ENCODE results near the gene SPR.

Gene SPR

DNA sequence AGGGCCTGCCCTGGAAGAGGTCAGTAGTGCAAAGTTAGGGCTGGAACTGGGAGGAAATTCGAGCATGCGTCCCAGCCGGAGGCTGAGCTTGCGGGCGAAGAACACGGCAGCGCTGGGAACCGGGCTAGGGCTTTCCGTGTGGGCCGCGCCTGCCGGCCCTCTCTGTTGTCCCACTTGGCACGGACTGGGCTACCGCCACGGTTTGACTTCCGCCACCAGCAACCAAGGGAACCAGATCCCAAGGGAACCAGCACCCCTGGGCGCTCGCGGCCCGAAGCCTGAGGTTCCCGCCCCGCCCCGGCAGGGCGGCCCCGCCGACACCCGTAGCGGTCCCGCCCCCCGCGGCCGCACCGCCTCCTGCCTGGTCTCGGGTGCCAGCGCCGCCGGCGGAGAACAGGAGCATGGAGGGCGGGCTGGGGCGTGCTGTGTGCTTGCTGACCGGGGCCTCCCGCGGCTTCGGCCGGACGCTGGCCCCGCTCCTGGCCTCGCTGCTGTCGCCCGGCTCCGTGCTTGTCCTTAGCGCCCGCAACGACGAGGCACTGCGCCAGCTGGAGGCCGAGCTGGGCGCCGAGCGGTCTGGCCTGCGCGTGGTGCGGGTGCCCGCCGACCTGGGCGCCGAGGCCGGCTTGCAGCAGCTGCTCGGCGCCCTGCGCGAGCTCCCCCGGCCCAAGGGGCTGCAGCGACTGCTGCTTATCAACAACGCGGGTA, at the start of gene SPR:
TSS of gene SPR (plus strand) at position 377 of the 708 bp plus-strand sequence. CDS start at position 402, 25 bp downstream.
- peak; percentile 68 for FAIRE-seq
- peak; percentile 51 for DNase-seq (ENCODE audit: insufficient read length, low spot score)

- DNase-seq (ENCODE audit: insufficient read length, low spot score) (no peak), FAIRE-seq (no peak)
Measured at GRCh38 chr2:72840066-72840465, 47.1 kb upstream of the SPR start.

GRCh38 chr2:72841462-72842125, 45.6 kb upstream of the SPR start:
- no peak for DNase-seq (ENCODE audit: insufficient read length, low spot score)

DNA sequence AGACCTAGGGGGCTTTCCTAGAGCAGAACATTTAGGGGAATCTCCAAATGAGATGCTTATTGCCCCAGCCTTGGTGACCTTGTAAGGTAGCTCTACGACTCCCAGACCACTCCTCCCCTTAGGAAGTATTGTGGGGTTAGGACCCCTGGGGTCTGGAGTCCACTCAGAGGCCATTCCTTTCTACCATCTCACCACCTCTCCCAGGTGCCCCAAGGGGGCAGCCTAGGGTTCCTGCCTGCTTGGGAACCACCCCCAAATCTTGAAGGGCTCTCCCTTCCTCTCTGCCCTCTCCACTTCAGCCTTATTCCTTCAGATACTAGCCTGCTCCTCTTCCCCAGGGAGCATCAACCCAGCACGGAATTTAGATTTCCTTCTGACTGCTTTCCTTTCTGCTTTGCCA, 43.9 kb upstream of the SPR start:
- DNase-seq (ENCODE audit: insufficient read length, low spot score) = no peak
- FAIRE-seq = no peak

More at GRCh38 chr2:72841462-72842125, 45.6 kb upstream of the SPR start:
- no peak for FAIRE-seq

DNA sequence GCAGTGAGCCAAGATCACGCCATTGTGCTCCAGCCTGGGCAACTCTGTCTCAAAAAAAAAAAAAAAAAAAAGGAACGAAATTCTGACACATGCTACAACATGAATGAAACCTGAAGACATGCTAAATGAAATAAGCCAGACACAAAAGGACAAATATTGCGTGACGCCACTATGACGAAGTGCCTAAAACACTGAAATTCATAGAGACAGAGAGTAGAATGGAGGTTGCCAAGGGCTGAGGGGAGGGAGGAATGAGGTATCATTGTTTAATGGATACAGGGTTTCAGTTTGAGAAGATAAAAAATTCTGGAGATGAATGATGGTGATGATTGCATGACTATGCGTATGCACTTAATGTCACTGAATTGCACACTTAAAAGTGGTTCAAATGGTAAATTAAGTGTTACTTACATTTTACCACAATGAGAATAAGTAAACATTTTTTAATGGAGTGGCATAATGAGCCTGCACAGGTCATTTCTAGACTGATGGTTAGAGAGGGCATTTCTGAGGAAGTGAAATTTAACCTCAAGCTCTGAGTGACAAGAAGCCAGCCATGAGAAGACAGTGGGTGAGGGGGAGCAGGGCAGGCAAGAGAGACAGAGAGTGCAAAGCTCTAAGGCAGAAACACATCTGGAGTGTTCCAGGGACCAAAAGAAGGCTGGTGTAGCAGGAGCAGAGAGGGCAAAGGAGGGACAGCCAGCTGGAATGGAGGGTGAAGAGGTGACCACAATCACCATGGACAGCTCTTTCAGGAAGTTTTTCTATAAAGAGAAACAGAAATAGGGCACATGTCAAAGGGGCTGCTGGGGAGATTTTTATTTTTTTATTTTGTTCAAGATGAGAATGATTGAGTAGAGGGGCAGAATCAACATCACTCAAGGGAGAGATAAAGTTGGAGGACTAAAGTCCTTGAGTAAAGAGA, 40.8 kb upstream of the SPR start:
- DNase-seq (ENCODE audit: insufficient read length, low spot score) (no peak), FAIRE-seq (no peak)

DNA sequence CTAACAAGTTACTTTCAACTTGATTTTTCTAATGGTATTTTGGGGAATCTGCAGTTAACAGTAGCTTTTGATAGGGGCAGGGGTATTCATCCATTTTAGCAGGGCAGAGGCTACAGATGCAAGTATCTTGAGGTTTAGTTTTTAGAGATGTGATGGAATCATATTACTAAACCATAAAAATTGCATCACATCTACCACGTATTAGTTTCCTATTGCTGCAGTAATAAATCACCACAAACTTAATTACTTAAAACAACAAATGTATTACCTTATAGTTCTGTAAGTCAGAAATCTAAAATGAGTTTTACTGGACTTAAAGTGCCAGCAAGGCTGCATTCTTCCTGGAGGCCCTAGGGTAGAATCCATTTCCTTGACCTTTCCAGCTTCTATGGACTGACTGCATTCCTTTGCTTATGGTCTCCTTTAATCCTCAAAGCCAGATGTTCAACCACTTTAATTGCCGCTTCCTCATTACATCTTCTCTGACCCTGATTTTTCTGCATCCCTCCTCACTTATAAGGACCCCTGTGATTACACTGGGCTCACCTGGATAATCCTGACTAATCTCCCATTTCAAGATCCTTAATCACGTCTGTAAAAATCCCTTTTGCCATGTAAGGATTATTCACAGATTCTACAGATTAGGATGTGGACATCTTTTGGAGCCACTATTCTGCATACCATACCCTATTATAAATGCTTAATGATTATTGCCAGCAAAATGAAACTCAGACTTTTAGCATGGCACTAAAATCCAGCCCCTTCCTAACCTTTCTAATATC, 39.5 kb upstream of the SPR start:
- FAIRE-seq (no peak), DNase-seq (ENCODE audit: insufficient read length, low spot score) (no peak)

- FAIRE-seq (no peak), DNase-seq (ENCODE audit: insufficient read length, low spot score) (no peak)
Measured at GRCh38 chr2:72848436-72849137, 38.6 kb upstream of the SPR start.

DNA sequence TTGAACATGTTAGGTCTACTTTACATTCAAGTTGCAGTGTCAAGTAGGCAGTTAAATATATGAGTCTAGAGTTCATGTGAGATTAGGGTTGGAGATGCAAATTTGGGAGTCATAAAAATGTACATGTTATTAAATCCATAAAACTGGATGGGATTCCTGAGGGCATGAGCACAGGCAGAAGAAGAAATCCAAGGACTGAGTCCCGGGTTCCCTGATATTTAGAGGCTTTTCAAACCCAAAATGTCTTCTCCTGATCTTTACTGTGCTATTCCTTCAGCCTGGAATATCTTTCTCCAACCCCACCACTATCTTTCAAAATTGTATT, 38.1 kb upstream of the SPR start:
- DNase-seq (ENCODE audit: insufficient read length, low spot score) (no peak), FAIRE-seq (no peak)

- no peak for DNase-seq (ENCODE audit: insufficient read length, low spot score)
- FAIRE-seq = no peak
Measured at GRCh38 chr2:72851333-72851732, 35.9 kb upstream of the SPR start.

DNA sequence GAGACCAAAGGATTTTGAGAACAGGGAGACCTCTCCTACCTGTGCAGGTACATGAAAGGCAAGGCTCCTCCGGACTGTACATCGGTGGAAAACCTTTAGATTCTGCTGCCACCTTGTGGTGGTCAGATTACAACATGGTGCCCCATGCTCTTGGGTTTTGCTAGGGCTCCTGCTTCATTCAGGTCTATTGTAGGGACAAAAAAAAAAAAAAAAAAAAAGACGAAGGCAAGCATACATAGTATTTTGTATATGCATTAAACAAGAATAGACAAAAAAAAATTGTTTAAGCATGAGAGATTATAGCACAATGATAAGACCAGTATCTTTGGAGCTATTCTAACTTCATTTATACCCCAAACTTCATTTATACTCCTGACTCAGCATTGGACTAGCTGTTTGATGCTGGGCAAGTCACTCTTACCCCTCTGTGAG, 27.4 kb upstream of the SPR start:
- DNase-seq (ENCODE audit: insufficient read length, low spot score) (no peak), FAIRE-seq (peak; percentile 85)

DNA sequence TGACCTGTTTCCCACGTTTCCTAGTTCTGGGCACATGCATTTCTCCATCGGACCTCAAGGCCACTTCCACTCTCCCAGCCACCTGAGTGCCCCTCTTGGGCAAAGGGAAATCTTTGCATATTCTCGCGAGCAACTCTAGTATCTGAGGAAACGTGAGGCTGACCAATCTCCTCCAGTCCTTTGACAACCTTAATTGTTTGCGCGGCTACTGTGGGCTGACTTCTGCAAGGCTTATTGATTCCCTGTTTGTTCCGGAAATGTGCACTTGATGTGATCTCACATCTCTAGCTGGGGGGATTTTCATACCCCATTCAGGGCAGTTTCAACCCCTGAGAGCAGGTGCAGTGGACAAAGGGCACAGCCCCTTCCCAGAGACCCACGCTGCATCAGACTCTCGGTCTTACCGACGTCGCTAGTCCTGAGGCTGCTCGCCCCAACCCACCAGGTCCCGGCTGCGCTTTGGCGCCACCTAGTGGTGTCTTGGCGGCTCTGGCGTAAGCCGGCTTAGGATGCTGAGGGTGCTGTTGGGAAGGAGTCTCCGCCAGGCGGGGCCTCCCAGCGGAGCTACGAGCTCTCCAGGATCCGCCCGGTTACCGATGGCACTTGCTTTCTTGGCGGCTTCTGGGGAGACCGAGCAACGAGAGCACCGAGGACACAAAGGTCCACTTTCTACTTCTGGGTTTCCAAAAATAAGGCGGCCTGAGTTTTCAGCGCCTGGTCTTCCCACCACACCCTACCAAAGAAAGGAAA, 24.8 kb upstream of the SPR start:
- DNase-seq (ENCODE audit: insufficient read length, low spot score) (peak; percentile 82), FAIRE-seq (peak; percentile 89)

DNA sequence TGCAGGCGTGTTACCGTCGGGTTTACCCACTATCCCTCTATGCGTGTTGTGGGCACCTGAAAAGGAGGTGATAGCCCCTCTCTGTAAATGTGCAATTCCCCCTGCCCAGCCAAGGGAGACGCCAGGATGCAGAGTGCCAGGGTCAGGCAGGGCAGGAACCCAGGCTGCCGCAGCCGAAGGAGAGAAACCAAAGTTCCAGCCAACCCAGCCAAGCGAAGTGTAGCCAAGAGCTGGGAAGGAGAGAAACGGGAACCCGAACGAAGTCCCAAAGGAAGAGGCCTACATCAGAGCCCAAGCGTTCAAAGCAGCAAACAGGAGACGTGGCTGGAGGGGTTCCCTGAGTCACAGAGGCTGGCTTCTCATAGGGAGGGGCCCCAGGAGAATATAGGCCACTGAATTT, 24.2 kb upstream of the SPR start:
- DNase-seq (ENCODE audit: insufficient read length, low spot score) = no peak
- no peak for FAIRE-seq

DNA sequence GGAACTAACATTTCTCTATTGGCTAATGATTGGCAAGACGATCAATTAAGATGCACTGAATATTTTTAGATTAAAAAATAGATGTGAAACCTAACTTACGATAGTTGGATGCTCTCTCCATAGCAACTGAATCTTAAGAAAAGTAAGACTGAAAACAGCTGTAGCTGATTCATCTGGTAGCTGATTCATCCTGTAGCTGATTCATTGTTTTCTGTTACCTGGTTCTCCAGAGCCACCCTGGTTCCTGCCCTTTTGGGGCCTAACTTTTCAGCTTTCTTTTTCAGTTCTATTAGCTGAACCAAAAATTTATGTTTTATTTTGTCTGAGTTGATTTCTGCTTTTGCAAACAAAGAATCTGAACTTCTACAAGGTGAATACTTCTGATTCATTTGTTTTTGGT, 22.7 kb upstream of the SPR start:
- no peak for FAIRE-seq
- DNase-seq (ENCODE audit: insufficient read length, low spot score) = no peak

- no peak for FAIRE-seq
- DNase-seq (ENCODE audit: insufficient read length, low spot score) = no peak
Measured at GRCh38 chr2:72871060-72871459, 16.1 kb upstream of the SPR start.

DNA sequence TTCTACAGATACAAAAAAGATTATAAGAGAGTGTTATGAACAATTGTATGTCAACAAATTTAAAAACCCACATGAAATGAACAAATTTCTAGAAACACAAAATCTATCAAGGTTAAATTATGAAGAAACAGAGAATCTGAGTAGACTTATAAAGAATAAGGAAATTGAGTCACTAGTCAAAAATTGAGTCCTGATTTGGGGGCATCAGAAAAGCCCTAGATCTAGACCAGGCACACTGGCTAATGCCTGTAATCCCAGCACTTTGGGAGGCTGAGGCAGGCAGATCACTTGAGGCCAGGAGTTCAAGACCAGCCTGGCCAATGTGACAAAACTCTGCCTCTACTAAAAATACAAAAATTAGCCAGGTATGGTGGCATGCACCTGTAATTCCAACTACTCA, 15.3 kb upstream of the SPR start:
- FAIRE-seq = no peak
- no peak for DNase-seq (ENCODE audit: insufficient read length, low spot score)

DNA sequence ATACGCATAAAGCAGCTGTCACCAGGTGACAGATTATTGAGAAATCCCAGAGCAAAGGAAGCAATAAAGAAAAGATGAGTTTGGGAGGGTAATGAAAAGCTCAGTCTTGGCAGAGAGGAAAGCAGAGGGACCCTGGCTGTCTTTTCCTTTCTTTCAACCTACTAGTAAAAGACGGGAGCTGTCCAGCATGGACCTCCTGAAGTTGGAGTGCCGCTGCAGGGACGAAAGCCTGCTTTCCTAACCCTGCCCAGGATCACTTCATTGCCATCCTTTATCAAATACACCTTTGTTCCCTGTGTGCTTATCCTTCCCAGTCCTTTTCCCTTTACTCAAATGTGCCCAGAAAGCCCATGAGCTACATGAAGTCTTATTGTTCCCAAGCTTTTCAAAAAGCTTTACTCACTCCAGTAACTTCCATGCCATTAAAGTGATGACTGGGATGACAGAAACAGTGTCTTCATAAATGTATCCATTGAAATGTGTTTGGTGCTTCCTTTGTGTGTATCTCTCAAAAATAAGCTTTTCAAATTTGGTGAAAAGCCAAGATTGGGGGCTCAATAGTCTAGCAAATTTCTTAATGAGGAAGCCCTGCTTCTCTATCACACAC, 3.7 kb upstream of the SPR start:
- FAIRE-seq (no peak), DNase-seq (ENCODE audit: insufficient read length, low spot score) (no peak)

GRCh38 chr2:72886505-72887031, 640 bp upstream of the SPR start:
- DNase-seq (ENCODE audit: insufficient read length, low spot score) (no peak), FAIRE-seq (no peak)

DNA sequence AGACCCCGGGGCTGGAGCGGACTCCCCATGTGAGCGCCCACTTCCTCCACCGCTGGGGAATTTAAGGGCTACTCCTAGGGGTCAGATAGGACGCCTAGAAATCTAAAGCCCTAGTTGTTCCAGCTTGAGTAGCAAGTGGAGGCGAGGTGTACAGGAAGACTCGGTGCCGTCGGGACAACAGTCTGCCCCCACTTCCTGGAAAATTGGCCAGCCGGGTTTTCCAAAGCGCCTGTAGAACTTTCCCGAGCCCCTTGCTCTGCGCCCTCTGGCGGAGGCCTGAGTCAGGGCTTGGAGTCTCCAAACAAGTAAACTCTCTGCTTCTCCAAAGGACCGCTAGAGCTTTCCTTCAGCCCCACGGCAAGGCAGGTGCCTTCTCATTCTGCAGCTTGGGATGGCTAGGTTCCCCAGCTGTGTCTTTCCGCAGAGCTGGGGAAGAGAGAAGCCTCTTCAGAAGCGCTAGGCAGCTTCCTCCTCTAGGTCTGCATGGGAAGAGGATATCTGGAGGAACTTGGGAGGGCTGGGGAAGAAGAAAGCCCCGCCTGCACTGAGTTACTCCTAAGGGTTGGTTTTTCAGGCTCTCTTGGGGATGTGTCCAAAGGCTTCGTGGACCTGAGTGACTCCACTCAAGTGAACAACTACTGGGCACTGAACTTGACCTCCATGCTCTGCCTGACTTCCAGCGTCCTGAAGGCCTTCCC, 681 bp downstream of the SPR start:
- FAIRE-seq (peak; percentile 42), DNase-seq (ENCODE audit: insufficient read length, low spot score) (peak; percentile 48)
